ENCODE measurements around the gene PKD1L1.
"Not testable (repeated sequence)": the region's sequence is repeated elsewhere in the genome, so short reads cannot be mapped to it uniquely, and the experiment has no call there.

Gene PKD1L1

DNA sequence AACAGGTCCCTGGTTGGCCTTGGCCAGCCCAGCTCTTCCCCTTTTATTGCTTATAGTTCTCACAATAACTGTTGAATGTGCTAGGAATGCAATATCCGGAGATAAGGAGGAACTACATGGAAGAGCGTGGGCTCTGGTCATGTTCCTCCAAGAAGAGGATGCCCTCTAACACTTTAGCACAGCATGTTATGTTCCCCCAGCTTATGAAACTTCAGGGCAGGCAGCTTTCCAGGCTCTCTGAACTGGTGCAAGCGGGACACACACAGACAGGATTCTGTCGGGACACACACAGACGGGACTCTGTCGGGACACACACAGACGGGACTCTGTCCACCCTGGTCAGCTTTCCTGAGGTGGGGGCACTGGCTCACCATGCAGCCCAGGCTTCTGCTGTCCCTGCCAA lies 141.6 kb downstream of the PKD1L1 start:
- H3K27ac ChIP-seq = no peak overlapping the region
- TF ChIP-seq EZH2 (IDR thresholded peaks at IDR 0.05) (no peak), FOXP2 (optimal IDR thresholded peaks at IDR 0.05; ENCODE audit: control extremely low read depth, extremely low read length, insufficient read depth) (no peak), POLR2AphosphoS5 (IDR thresholded peaks at IDR 0.05; ENCODE audit: borderline replicate concordance, low read depth, low read length) (no peak)
- no peak overlapping the region for H3K4me3 ChIP-seq
- no peaks in the 10 kb centered on the region for H3K36me3 ChIP-seq (ENCODE audit: insufficient read depth, low read length)
- no peak for DNase-seq (ENCODE audit: low read depth, low spot score)
- no peaks in the 10 kb centered on the region for H3K9me3 ChIP-seq (ENCODE audit: low read depth, low read length)
- H3K9ac ChIP-seq (ENCODE audit: insufficient read length) = no peak overlapping the region

DNA sequence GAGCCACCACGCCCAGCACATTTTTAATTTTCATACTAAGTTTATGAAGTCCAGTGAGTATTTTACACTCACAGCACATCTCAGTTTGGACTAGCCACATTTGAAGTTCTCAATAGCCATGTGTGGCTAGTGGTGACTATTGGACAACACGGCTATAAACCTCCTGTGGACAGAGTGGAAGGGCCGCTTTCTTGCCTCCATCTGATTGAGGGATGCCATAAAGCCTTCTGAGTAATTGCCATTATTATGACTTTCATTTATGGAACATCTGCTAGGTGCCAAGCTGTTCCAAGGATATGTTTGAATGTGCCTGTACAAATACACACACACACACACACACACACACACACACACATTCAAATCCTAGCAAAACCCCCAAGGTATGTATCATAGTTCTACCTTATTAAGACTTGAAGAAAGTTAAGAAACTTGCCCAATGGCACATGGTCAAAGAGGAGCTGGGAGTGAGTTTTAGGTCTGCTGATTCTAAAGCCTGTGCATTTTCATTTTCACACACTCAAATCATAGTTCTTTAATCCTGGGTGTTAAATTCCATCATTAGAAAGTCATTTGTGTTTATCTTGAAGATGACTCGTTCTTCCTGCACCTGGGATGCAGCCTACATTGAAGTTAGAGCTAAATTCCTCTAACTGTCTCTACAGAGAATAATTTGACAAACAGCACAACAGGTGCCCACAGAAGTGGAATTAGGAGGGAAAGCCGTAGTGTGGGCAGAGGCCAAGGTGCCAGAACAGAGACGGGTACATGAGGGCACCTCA lies 143.3 kb downstream of the PKD1L1 start:
- H3K9me3 ChIP-seq (ENCODE audit: low read depth, low read length) = no peaks in the 10 kb centered on the region
- no peak for TF ChIP-seq POLR2AphosphoS5 (IDR thresholded peaks at IDR 0.05; ENCODE audit: borderline replicate concordance, low read depth, low read length)
- no peak for TF ChIP-seq FOXP2 (optimal IDR thresholded peaks at IDR 0.05; ENCODE audit: control extremely low read depth, extremely low read length, insufficient read depth)
- no peak for TF ChIP-seq EZH2 (IDR thresholded peaks at IDR 0.05)
- no peak overlapping the region for H3K4me3 ChIP-seq
- DNase-seq (ENCODE audit: low read depth, low spot score) = no peak
- H3K36me3 ChIP-seq (ENCODE audit: insufficient read depth, low read length) = no peaks in the 10 kb centered on the region
- H3K27ac ChIP-seq = no peak overlapping the region
- no peak overlapping the region for H3K9ac ChIP-seq (ENCODE audit: insufficient read length)

- Histone ChIP-seq H3K9me3 (ENCODE audit: low read depth, low read length) (no peaks in the 10 kb centered on the region), H3K27ac (no peak overlapping the region), H3K9ac (ENCODE audit: insufficient read length) (no peak overlapping the region), H3K36me3 (ENCODE audit: insufficient read depth, low read length) (no peaks in the 10 kb centered on the region), H3K4me3 (no peak overlapping the region)
- TF ChIP-seq POLR2AphosphoS5 (IDR thresholded peaks at IDR 0.05; ENCODE audit: borderline replicate concordance, low read depth, low read length) (no peak), FOXP2 (optimal IDR thresholded peaks at IDR 0.05; ENCODE audit: control extremely low read depth, extremely low read length, insufficient read depth) (no peak), EZH2 (IDR thresholded peaks at IDR 0.05) (no peak)
- no peak for DNase-seq (ENCODE audit: low read depth, low spot score)
Measured at GRCh38 chr7:47803846-47804245, 144.4 kb downstream of the PKD1L1 start.

- no peak overlapping the region for H3K27ac ChIP-seq
- no peak for DNase-seq (ENCODE audit: low read depth, low spot score)
- H3K9ac ChIP-seq (ENCODE audit: insufficient read length) = no peak overlapping the region
- TF ChIP-seq FOXP2 (optimal IDR thresholded peaks at IDR 0.05; ENCODE audit: control extremely low read depth, extremely low read length, insufficient read depth) (no peak), POLR2AphosphoS5 (IDR thresholded peaks at IDR 0.05; ENCODE audit: borderline replicate concordance, low read depth, low read length) (no peak), EZH2 (IDR thresholded peaks at IDR 0.05) (no peak)
- H3K36me3 ChIP-seq (ENCODE audit: insufficient read depth, low read length) = no peaks in the 10 kb centered on the region
- H3K4me3 ChIP-seq = no peak overlapping the region
- H3K9me3 ChIP-seq (ENCODE audit: low read depth, low read length) = no peaks in the 10 kb centered on the region
Measured at GRCh38 chr7:47803025-47803424, 145.2 kb downstream of the PKD1L1 start.

DNA sequence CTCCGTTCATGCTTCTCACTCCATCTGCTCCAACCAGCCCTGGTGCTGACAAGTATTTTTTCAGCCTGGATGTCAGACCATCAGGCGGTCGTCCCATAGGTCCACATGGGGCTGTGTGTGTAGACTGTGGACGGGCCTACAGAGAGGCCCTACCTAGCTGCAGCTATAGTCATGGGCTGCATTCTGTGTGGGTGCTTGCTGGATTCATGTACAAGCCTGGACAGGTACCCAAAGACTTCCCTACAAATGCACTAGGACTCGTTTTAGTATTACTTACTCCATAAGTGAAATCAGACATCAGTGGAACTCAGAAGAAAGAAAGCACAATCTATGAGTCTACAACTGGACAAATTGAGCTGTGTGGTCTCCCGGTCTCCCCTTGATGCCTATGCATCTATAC lies 146.8 kb downstream of the PKD1L1 start:
- H3K36me3 ChIP-seq (ENCODE audit: insufficient read depth, low read length) = no peaks in the 10 kb centered on the region
- no peak overlapping the region for H3K27ac ChIP-seq
- H3K9ac ChIP-seq (ENCODE audit: insufficient read length) = no peak overlapping the region
- H3K9me3 ChIP-seq (ENCODE audit: low read depth, low read length) = no peaks in the 10 kb centered on the region
- no peak for DNase-seq (ENCODE audit: low read depth, low spot score)
- H3K4me3 ChIP-seq = no peak overlapping the region
- TF ChIP-seq POLR2AphosphoS5 (IDR thresholded peaks at IDR 0.05; ENCODE audit: borderline replicate concordance, low read depth, low read length) (no peak), EZH2 (IDR thresholded peaks at IDR 0.05) (no peak), FOXP2 (optimal IDR thresholded peaks at IDR 0.05; ENCODE audit: control extremely low read depth, extremely low read length, insufficient read depth) (no peak)

DNA sequence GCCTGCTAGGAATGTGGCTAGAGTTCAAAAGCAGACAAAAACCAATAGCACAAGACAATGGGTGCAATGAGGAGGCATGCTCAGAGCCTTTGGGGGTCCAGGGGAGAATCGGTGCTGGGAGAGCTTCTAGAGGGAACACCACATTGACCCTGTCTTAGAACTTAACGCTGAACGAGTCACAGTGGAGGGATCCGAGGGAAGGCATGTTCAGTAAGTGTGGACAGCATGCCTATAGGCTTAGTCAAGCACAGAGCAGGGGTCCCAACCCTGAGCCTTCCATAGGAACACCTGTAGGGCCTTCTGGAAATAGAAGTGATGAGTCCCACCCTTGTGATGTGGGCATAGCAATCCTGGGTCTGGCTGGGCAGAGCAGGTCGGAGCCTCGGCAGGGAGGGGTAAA lies 148.7 kb downstream of the PKD1L1 start:
- H3K4me3 ChIP-seq = no peak overlapping the region
- no peaks in the 10 kb centered on the region for H3K9me3 ChIP-seq (ENCODE audit: low read depth, low read length)
- H3K9ac ChIP-seq (ENCODE audit: insufficient read length) = no peak overlapping the region
- H3K27ac ChIP-seq = no peak overlapping the region
- H3K36me3 ChIP-seq (ENCODE audit: insufficient read depth, low read length) = no peaks in the 10 kb centered on the region
- TF ChIP-seq POLR2AphosphoS5 (IDR thresholded peaks at IDR 0.05; ENCODE audit: borderline replicate concordance, low read depth, low read length) = no peak
- no peak for TF ChIP-seq FOXP2 (optimal IDR thresholded peaks at IDR 0.05; ENCODE audit: control extremely low read depth, extremely low read length, insufficient read depth)
- TF ChIP-seq EZH2 (IDR thresholded peaks at IDR 0.05) = no peak
- DNase-seq (ENCODE audit: low read depth, low spot score) = no peak

DNA sequence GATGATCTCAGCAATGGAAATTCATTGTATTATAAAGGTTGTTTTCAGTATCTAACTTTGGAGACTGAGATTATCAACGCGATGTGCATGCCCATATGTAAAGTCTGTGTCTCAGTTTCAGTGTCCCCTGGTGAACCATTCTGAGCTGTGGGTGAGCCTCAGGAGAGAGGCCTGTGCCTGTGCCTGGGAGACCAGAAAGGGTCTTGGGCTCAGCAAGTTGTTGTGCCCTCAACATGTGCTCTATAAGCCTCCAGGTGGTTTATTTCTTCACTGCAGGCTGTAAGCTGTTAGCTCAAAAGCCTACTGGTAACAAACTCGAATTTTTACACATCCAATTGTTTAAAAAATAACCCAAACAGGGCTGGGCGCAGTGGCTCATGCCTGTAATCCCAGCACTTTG lies 151.9 kb downstream of the PKD1L1 start:
- H3K4me3 ChIP-seq = no peak overlapping the region
- no peak overlapping the region for H3K27ac ChIP-seq
- no peak for DNase-seq (ENCODE audit: low read depth, low spot score)
- H3K36me3 ChIP-seq (ENCODE audit: insufficient read depth, low read length) = no peaks in the 10 kb centered on the region
- no peak for TF ChIP-seq EZH2 (IDR thresholded peaks at IDR 0.05)
- no peak for TF ChIP-seq FOXP2 (optimal IDR thresholded peaks at IDR 0.05; ENCODE audit: control extremely low read depth, extremely low read length, insufficient read depth)
- no peak for TF ChIP-seq POLR2AphosphoS5 (IDR thresholded peaks at IDR 0.05; ENCODE audit: borderline replicate concordance, low read depth, low read length)
- H3K9ac ChIP-seq (ENCODE audit: insufficient read length) = no peak overlapping the region
- H3K9me3 ChIP-seq (ENCODE audit: low read depth, low read length) = no peaks in the 10 kb centered on the region

- Histone ChIP-seq H3K9me3 (ENCODE audit: low read depth, low read length) (no peaks in the 10 kb centered on the region), H3K36me3 (ENCODE audit: insufficient read depth, low read length) (no peaks in the 10 kb centered on the region)
- DNase-seq (ENCODE audit: low read depth, low spot score) = no peak
Measured at GRCh38 chr7:47795631-47796030, 152.6 kb downstream of the PKD1L1 start.

GRCh38 chr7:47795126-47795525 lies 153.1 kb downstream of the PKD1L1 start:
- not testable (repeated sequence) for DNase-seq (ENCODE audit: low read depth, low spot score); H3K36me3 ChIP-seq (ENCODE audit: insufficient read depth, low read length); H3K9ac ChIP-seq (ENCODE audit: insufficient read length); H3K9me3 ChIP-seq (ENCODE audit: low read depth, low read length); H3K27ac ChIP-seq; H3K4me3 ChIP-seq

More at GRCh38 chr7:47795631-47796030, 152.6 kb downstream of the PKD1L1 start:
- Histone ChIP-seq H3K27ac (no peak overlapping the region), H3K4me3 (no peak overlapping the region), H3K9ac (ENCODE audit: insufficient read length) (no peak overlapping the region)
- TF ChIP-seq FOXP2 (optimal IDR thresholded peaks at IDR 0.05; ENCODE audit: control extremely low read depth, extremely low read length, insufficient read depth) (no peak), EZH2 (IDR thresholded peaks at IDR 0.05) (no peak), POLR2AphosphoS5 (IDR thresholded peaks at IDR 0.05; ENCODE audit: borderline replicate concordance, low read depth, low read length) (no peak)
